ENCODE measurements around the gene KIAA0513.
"Not testable (repeated sequence)": the region's sequence is repeated elsewhere in the genome, so short reads cannot be mapped to it uniquely, and the experiment has no call there.

KIAA0513 gene

DNA sequence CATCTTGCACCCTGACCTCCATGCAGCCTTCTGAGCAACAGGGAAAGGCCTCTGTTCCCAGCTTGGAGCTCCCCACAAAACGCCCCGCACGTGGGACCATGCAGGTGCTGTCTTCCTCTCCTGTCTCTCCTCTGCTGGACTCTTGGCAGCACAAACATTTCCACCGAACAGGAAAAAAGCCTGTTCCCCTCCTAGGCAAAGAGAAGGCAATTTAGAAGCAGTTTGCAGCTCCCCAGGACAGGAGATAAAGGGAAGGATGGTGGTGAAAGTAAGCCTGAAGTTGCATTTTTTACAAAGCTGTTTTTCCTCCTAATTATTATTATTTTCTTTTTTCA lies 92.4 kb downstream of the KIAA0513 start:
- DNase-seq, result no peak

DNA sequence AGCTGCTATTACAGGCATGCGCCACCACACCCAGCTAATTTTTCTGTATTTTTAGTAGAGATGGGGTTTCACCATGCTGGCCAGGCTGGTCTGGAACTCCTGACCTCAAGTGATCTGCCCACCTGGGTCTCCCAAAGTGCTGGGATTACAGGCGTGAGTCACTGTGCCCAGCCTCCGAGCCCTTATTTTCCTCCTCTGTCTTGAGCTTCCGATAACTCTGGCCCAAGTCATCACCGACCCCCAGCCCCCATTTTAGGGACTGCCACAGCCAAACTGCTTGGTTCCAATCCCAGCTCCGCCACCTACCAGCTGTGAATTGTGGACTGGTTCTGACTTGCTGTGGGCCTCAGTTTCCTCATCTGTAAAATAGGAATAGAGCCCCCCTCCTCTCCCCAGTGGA lies 95.8 kb downstream of the KIAA0513 start:
- DNase-seq, result not testable (repeated sequence)

DNA sequence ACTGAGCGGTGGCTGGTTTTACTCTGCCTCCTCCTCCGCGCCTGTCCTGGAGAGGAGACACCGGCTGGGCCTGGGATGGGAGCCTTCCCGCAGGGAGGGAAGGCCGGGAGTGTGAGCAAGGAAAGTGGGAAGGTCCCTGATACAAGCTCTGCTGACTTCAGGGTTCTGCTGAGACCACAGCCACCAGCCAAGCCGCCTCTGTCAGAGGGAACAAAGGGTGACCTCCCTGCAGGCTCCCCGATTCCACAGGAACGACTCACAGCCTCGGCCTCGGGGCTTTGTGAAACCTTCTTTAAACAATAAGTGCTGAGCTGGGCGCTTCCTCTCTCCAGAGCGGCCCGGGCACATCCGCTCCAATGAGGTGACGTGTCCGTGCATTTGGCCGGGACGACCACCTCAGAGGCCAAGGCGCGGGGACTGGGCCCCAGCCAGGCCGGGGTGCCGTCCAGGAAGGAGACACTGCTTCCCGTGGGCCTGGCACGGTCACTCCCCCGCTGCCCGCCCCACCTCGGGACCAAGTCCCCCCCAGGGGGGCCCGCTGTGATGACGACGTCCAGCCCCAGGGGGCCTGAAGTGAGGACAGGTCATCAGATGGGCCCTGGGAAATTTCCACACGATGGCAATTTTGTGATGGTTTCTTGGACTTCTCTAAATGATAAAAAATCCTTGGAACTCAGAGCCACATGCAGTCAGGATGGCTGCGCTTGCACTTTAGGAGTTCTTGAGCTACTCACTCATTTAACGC lies 96.5 kb downstream of the KIAA0513 start:
- no peak for DNase-seq

DNA sequence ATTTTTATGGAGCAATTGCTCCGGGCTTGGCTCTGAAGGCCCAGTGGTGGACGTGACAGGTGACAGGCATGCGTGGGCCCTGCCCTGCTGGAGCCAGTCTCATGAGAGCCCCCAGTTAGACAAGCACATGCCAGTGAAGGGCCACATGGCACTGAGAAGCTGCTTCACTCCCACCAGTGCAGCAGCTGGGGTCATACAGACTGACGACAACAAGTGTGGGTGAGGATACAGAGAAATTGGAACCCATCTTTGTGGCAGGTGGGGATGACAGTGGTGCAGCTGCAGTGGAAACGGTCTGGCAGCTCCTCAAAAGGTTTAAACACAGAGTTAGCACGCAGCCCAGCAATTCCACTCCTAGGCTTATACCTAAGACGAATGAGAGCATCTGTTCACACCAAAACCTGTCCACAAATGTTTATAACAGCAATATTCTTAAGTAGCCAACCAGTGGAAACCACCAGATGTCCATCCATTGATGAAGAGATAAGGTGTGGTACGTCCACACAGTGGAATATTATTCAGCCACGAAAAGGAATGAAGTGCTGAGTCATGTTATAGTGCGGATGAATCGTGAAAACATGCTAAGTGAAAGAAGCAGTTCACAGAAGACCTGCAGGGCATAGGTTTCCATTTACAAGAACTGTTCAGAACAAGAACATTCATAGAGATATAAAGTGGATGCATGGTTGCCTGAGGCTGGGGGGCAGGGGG lies 97.2 kb downstream of the KIAA0513 start:
- DNase-seq, result no peak

DNA sequence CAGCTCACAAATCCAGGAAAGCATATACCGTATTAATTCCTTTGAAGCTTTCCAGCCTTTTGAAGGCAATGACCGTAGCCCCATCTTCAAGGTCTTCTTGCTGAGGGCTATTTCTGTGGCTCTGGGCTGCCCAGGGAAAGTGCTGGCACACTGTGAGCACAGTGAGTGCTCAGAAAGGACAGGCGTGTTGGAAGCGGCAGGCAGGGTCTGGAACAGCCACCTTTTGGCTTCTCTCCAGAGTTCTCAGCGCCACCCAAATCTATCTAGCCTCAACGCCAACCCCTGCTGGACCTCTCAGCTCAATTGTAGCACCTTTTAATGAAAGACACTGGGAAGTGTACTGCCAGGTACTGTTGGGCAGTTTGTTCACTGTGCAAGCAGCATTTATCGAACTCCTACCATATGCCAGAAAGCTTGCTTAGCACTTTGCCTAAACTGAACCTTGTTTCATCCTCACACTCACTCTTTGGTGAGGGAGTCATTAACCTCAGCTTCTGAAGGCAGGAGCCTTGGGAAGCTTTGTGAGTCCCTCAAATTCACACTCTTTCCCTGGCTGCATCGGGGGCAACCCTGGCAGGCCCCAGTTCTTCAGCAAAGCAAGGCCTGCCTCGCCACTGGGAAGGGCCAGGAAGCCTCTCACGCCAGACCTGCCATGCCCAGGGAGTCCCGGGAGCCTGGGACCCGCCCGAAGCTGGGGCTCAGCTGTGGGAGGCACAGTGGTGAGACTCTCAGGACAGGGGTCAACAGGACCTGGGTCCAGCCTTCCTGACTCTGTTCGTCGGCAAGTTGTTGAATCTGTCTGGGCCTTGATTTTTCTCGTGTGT lies 98.2 kb downstream of the KIAA0513 start:
- DNase-seq, result no peak

DNA sequence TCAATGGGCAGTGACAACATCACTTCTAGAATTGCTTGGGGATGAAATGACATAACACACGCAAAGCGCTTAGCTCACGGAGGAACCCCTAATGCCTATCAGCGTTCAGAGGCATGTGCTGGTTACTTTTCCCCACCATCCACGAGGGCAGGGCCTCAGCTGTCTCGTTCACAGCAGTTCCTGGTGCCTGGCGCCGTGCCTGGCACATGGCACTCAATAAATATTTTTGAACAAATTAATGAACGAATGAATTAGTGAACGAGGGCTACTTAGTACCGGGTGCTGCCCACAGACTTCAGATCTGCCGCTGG lies 98.8 kb downstream of the KIAA0513 start:
- DNase-seq, result no peak

DNA sequence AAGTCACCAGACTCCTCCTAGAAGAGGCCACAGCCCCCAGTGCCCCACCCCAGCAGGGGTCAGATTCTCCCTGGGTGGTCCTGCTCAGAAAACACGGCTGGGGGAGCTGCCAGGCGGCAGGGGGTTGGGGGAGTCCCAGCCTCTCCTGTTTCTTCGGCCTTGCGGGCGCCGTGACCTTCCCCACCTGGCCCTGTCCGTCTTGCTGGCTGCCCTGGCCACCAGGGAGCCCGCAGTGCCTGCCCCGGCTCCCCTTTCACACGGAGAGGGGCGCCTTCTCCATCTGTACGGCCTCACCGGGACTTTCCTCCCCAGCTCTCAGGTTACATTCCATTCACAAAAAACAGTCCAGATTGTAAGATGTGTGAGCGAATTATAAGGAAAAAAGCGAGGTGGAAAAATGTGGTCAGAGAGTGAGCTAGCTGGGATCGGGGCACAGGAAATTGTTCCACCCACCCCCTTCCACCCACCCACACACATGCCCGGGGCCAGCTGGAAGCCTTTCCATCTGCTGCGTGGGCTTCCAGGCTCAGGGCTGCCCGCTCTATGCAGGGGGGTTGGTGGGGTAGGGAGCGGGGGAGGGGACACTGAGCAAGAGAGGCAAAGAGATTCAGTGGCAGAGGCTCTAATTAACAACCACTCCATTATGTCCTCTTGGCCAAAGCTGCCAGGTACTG lies 99.2 kb downstream of the KIAA0513 start:
- DNase-seq, result no peak

DNA sequence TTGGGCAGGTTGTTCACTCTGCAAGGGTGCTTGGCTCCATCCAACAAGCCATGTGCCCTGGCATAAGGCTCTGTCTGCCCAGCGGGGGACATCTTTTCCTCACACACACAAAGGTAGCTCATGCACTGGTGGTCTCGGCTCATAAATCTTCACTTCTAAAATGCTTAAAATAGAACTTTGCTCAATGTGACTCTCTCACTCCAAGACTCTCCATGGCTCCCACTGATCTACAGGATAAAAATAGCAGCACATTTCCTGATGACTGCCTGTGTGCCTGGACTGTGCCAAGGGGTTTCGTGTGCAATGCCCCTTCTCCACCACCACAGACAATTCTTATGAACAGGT lies 99.8 kb downstream of the KIAA0513 start:
- no peak for DNase-seq

DNA sequence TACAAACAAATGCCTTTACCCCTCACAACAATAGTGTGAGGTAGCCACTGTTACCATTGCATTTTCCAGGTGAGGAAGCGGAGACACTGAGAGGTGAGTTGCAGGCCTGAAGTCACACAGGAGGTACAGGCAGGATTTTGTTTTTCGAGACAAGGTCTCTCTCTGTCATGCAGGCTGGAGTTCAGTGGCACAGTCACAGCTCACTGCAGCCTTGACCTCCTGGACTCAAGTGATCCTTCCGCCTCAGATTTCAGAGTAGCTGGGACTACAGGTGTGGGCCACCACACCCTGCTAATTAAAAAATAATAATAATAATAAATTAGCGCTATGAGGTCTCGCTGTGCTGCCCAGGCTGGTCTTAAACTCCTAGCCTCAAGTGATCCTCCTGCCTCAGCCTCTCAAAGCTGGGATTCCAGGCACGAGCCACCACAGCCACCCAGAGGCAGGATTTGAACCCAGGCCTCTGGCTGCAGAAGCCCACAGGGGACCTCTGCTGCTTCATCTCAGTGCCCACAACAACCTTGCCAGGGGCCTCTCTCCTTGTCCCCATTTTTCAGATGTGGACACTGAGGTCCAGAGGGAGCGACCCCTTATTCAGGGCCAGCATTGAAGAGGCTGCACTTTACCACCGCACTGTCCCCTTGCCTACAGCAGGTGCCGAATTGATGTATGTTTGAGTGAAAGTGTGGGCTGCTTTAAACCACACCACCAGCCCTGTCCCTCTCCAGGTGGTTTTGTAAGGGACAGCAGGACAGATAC lies 100.7 kb downstream of the KIAA0513 start:
- no peak for DNase-seq

DNA sequence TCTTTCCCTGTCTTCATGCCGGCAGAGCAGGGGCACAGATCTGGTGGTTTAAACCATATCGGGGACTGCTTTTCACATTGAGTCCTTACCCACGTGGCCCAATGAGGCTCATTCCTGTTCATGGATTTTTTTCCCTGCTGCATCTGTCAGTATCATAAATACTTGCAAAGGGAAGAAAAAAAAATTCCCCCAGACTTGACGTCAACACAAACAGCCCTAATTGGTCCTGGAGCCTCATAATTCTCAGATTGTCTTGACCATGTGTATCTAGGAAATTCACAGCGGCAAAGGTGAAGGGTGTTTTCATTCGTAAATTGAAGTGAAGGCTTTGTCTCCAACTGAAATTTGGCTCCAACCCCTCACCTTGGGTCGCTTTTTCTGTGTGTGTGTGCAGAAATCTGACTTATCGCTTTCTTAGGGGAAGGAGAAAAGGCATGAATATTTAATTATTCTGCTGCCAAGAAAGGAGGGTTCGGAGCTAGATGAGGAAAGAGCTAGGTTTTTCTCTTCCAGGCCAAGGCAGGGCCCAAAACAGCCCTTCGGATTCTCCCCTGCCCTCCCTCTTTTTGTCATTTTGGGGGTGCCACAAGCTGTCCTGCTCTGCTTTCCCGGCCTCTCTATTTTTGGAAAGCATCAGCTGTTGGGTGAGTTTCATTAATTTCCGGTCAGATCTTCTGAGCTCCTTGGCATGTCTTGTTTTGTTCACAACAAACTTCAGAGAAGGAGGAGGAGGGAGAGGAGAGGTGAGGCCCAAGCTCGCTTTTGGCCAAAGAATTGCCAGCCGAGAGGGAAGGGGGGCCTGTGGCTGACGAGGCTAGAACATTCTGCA lies 102.5 kb downstream of the KIAA0513 start:
- no peak for DNase-seq

DNA sequence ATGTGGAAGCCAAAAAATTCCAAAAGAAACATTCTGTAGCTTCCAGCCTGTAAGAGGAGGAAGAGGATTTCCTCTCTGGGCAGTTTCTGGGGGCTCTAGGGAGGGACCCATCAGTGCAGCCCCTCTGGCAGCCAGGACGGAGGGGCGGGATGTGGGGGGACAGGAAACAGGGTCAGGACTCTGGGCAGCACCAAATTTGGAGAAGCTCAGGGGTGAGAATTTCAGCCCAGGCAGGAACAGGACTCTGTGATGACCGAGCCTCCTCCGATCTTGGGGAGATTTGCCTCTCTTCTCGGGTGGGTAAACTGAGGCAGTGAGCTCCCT lies 103.1 kb downstream of the KIAA0513 start:
- no peak for DNase-seq

DNA sequence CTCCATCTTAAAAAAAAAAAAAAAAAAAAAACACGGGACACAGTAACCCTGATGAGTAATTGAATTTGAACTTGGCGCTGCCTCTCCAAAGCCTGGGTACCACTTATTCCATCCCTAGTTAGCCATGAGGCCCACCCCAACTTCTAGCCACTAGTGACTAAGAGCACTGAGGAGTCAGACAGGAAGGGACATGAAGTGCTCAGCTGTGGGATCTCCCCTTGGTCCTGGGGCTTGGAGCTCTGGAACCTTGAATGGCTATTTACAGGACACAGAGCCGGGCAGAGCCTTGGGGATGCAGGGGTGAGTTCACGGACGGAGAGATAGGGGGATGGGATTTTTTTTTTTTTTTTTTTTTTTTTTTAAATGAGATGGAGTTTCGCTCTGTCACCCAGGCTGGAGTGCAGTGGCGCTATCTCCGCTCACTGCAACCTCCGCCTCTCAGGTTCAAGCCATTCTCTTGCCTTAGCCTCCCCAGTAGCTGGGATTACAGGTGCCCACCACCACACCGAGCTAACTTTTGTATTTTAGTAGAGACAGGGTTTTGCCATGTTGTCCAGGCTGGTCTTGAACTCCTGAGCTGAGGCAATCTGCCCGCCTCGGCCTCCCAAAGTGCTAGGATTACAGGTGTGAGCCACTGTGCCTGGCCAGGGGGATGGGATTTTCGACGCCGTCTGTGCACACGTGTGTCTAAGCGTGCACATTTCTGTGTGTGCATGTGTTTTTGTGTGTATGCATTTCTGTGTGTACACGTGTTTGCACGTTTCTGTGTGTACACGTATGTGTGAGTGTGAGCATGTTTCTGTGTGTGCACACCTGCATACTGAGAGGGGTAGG lies 105.1 kb downstream of the KIAA0513 start:
- no peak for DNase-seq

DNA sequence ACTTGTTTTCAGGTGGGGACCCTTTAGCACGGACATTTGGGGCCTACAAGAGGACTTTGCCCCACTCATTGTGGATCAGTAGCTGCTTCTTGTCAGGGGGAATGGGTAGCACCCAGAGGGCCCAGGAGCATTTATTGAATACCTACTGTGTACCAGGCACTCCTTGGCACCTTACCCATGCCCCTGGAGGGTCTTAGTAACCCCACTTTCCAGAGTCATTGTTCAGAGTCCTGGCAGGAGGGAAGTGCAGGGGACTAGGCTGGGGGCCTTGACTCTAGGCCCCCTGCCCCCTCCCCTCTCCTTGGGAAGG lies 105.7 kb downstream of the KIAA0513 start:
- no peak for DNase-seq

DNA sequence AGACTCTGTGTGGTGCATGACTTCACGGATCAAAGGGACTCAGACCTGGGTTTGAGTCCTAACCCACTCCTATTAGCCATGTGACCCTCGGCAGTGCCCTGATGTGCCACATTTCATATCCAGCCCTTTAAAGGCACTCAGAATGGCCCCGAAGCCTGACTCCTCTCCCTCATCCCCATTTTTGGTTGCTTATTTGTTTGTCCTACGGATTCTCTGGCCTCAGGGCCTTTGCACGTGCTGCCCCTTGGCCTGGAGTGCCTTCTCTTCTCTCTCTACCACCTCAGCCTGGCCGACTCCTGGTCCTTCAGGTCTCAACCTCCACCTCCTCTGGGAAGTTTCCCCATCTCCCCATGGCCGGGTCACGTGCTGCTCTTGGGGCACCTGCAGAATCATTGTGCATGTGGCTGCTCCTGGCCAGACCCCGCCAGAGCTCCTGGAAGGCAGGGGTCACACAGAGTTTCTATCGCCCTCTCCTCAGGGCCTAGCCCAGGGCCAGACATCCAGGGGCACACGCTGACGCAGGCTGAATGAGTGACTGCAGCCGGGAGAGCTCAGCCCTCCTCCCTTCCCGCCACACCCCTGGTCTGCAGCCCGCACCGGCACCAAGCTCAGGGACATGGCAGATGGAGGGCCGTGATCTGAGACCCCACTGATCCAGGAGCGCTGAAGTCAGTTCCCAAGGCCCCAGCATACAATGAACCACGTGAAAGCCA lies 106.6 kb downstream of the KIAA0513 start:
- DNase-seq, result no peak

DNA sequence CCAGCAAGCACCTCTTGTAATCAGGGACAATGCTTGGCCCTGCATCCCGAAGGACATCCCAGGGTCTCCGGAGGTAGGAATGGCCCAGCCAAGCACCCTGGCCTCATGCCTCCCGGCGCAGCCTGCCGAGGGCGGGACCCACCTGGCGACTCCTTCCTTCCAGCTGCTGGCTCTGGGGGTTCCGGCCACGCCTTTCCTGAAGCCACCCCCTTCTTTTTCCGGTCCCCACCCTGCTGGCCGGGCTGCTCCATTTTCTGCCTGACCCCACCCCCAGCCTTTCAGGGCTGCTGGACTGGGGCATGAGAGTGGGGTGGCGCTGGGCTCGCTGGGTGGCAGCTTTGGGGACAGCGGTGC lies 107.2 kb downstream of the KIAA0513 start:
- no peak for DNase-seq

DNA sequence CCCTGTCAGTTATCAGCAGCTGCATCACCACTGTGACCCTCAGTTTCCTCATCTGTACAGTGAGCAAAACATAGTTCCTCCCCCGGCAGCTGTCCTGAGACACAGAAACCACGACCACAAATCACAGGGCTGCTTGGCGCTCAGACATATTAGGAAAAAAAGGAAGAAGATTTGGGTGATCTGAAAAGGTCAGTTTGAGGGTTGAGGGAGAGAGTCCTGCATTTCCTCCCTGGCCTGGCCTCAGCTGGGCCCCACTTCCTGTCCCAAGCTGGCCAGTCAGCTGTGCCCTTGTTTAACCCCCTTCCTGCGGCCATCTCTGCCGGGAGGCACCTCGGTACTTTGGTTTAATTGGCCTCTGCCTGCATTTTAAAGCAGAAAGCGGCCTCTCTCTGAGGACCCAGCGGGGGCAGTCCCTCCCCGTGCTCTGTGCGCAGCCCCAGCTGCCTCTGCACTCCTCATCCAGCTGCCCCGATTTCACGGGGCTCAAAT lies 108.7 kb downstream of the KIAA0513 start:
- DNase-seq, result no peak

DNA sequence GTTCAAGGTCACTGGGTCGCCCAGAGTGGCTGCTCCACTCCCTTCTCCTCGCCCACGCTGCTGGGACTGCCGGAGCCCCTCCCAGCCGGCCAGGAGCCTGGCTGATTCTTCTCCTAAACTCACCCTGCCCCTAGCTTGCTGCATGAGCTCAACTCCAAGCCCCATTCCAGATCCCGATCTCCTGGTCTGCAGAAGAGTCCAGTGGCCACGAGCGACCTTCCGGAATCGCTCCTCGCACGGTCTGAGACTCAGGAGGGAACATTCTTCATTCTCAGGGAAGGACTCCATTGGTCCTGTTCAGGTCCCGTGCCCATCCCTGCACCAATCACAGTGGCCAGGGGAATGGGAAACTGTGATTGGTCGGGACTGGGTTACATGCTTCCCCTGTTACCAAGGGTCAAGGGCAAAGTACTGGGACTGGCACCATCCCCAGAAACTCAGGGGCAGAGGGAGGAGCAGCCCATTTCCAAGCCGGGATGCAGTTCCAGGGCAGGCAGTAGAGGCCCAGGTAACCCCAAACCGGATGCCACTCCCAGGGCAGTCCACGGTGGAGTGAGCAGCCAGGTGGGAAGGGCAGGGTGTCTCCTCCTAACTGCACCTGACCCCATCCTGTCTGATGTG lies 109.2 kb downstream of the KIAA0513 start:
- no peak for DNase-seq

DNA sequence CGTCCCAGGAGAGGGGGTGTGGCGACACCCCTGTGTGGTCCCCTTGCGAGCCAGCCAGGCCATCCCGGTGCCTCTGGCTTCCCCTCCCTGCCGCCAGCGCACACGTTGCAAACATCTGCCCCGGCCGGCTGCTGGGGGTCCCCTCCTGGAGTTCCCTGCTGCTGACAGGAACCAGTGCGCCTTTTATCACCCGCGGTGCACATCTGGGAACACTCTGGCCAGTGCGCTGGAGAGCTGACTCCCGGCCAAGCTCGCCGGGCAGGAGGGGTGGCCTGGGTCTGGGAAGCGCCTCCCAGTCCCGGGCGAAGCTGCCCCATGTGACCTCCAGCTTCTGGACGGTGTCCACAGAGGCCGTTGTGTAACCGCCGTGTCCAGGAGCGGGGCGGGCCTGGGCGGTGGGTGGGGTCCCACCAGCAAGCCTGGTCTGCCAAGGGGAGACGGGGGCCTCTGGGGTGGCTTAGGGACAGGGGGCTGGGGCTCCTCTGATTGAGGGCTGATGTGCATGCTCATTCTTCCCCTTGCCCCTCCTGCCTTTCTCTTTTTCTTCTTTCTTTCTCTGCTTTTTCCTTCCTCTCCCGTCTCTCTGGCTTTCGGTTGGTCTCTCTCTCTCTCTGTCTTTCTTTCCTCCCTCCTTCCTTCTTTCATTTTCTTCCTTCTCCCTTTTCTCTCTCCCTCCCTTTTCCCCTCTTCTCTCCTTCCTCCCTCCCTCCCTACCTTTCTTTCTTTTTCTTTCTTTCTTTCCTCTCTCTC lies 109.9 kb downstream of the KIAA0513 start:
- DNase-seq, result no peak

DNA sequence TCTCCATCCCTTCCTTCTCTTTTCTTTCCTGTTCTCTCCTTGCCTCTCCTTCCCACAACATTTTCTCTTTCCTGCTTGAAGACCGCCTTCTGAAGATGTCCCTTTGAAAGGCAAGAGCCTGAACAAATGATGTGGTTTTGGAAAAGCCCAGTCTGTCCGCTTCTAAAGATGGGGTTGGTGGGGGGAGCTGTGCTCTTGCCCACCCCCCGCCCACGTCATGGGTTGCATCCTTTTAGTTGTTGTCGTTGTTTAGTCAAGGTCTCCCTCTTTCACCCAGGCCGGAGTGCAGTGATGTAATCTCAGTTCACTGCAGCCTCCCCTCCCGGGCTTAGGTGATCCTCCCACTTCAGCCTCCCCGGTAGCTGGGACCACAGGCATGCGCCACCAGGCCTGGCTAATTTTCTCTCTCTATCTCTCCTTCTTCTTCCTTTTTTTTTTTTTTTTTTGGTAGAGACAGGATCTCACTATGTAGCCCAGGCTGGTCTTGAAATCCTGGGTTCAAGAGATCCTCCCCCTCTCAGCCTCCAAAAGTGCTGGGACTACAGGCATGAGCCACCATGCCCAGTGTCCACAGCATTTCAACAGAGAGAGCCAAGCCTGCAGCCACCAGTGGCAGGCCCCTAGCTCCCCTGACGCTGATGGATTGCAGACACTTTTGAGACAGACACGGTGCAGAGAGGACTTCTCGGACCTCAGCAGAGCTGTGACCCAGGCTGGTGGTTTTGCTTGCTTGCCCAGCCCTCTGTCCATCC lies 110.7 kb downstream of the KIAA0513 start:
- no peak for DNase-seq

Data from hematopoietic multipotent progenitor cell treated with erythropoietin and hydrocortisone succinate and interleukin-3 and kit ligand, for 8 days (in vitro differentiated cells).